HEK293 (cell line): ENCODE results near the gene GUCY2D.

Experiments
- CTCF ChIA-PET: fragments of 350-600 bp; formaldehyde crosslinking; extraction: SDS; loops from one replicate; lab custom pipeline; 2021; ENCODE audit warnings: antibody characterized with exemption; lab: Yijun Ruan, JAX
- POLR2A ChIA-PET: fragments of 300-600 bp; formaldehyde crosslinking; extraction: SDS; loops from one replicate; lab custom pipeline; 2020; ENCODE audit warnings: antibody characterized with exemption, inconsistent platforms; lab: Yijun Ruan, JAX
- H3K27ac ChIP-seq: fragments of 200-500 bp; sonication (Bioruptor generic); 2 replicates; pipeline ENCODE4 v1.5.1; 2014; ENCODE audit warnings: low read depth, low read length, control low read depth, inconsistent platforms; ENCODE audit errors: extremely low read depth
- H3K36me3 ChIP-seq, 2 experiments: fragments of 200-500 bp in 1 of 2; sonication (Bioruptor generic) in 1 of 2; 1 replicate in 1 of 2; 2 replicates in 1 of 2; pipeline ENCODE4 v1.5.1; 2014 to 2017; ENCODE audit warnings: inconsistent platforms in 2 of 2, low read length in 2 of 2; ENCODE audit not compliant: control insufficient read depth in 2 of 2, insufficient read depth in 1 of 2
- H3K4me1 ChIP-seq: fragments of 200-500 bp; sonication (Bioruptor generic); 2 replicates; pipeline ENCODE4 v1.5.1; 2014; ENCODE audit warnings: mild to moderate bottlenecking, low read length, inconsistent platforms; ENCODE audit not compliant: control insufficient read depth, insufficient read depth
- H3K4me3 ChIP-seq: 2 replicates; pipeline ENCODE4 v1.5.1; 2011; ENCODE audit warnings: low read depth, mild to moderate bottlenecking, control low read depth, low read length, moderate library complexity
- H3K9me3 ChIP-seq: fragments of 200-500 bp; sonication (Bioruptor generic); 2 replicates; pipeline ENCODE4 v1.5.1; 2014; ENCODE audit warnings: low read depth, low read length, inconsistent platforms; ENCODE audit not compliant: control insufficient read depth, insufficient read depth
- EGR2 ChIP-seq: fragments of 450-650 bp; formaldehyde crosslinking; IDR thresholded peaks from 2 replicates; pipeline ENCODE4 v1.5.1; 2016; ENCODE audit warnings: low read depth, missing biosample characterization, missing genetic modification characterization
- ELK4 ChIP-seq: IDR thresholded peaks from 2 replicates; pipeline ENCODE4 v1.6.1; 2011; ENCODE audit warnings: mild to moderate bottlenecking, low read depth, low read length, borderline replicate concordance
- HOXA7 ChIP-seq: sonication (generic); formaldehyde crosslinking; IDR thresholded peaks from 2 replicates; pipeline ENCODE4 v1.8.1; 2022; ENCODE audit warnings: missing genetic modification reagents, borderline replicate concordance
- HOXC10 ChIP-seq: sonication (generic); formaldehyde crosslinking; IDR thresholded peaks from 2 replicates; pipeline ENCODE4 v1.8.1; 2023; ENCODE audit warnings: mild to moderate bottlenecking, missing genetic modification reagents
- KLF9 ChIP-seq: fragments of 450-650 bp; formaldehyde crosslinking; IDR thresholded peaks from 2 replicates; pipeline ENCODE4 v1.5.1; 2016; ENCODE audit warnings: missing biosample characterization, missing genetic modification characterization, low read depth
- REPIN1 ChIP-seq: fragments of 450-650 bp; formaldehyde crosslinking; IDR thresholded peaks from 2 replicates; pipeline ENCODE4 v1.5.1; 2017; ENCODE audit warnings: missing biosample characterization, missing genetic modification characterization, low read depth
- YY2 ChIP-seq: fragments of 450-650 bp; formaldehyde crosslinking; IDR thresholded peaks from 2 replicates; pipeline ENCODE4 v1.5.1; 2016; ENCODE audit warnings: missing biosample characterization, missing genetic modification characterization
- ZBTB8A ChIP-seq: fragments of 450-650 bp; formaldehyde crosslinking; IDR thresholded peaks from 2 replicates; pipeline ENCODE4 v1.5.1; 2016; ENCODE audit warnings: missing biosample characterization, missing genetic modification characterization
- ZFP3 ChIP-seq: fragments of 450-650 bp; formaldehyde crosslinking; IDR thresholded peaks from 2 replicates; pipeline ENCODE4 v1.5.1; 2016; ENCODE audit warnings: low read depth, missing biosample characterization, missing genetic modification characterization
- ZNF19 ChIP-seq: fragments of 450-650 bp; formaldehyde crosslinking; IDR thresholded peaks from 2 replicates; pipeline ENCODE4; 2016; ENCODE audit warnings: missing biosample characterization, missing genetic modification characterization, low read depth
- ZNF266 ChIP-seq: fragments of 450-650 bp; formaldehyde crosslinking; IDR thresholded peaks from 2 replicates; pipeline ENCODE4 v1.5.1; 2016; ENCODE audit warnings: missing biosample characterization, missing genetic modification characterization, low read depth
- ZNF335 ChIP-seq: fragments of 450-650 bp; formaldehyde crosslinking; conservative IDR thresholded peaks from 2 replicates; pipeline ENCODE4 v1.5.1; 2016; ENCODE audit warnings: missing biosample characterization, missing genetic modification characterization
- ZNF37A ChIP-seq: fragments of 450-650 bp; IDR thresholded peaks from 2 replicates; pipeline ENCODE4 v1.5.1; 2018; ENCODE audit warnings: missing biosample characterization, missing genetic modification characterization
- ZNF391 ChIP-seq: fragments of 450-650 bp; formaldehyde crosslinking; IDR thresholded peaks from 2 replicates; pipeline ENCODE4 v1.5.1; 2016; ENCODE audit warnings: low read depth, missing biosample characterization, missing genetic modification characterization, borderline replicate concordance
- ZNF514 ChIP-seq: fragments of 450-650 bp; formaldehyde crosslinking; IDR thresholded peaks from 2 replicates; pipeline ENCODE4 v1.5.1; 2016; ENCODE audit warnings: missing biosample characterization, missing genetic modification characterization
- ZNF518A ChIP-seq: fragments of 450-650 bp; formaldehyde crosslinking; conservative IDR thresholded peaks from 2 replicates; pipeline ENCODE4 v1.5.1; 2016; ENCODE audit warnings: low read depth, missing biosample characterization, missing genetic modification characterization
- ZNF521 ChIP-seq: fragments of 450-650 bp; formaldehyde crosslinking; IDR thresholded peaks from 2 replicates; pipeline ENCODE4 v1.5.1; 2017; ENCODE audit warnings: missing biosample characterization, mild to moderate bottlenecking, missing genetic modification characterization
- ZNF585B ChIP-seq: fragments of 450-650 bp; formaldehyde crosslinking; IDR thresholded peaks from 2 replicates; pipeline ENCODE4 v1.5.1; 2016; ENCODE audit warnings: missing biosample characterization, missing genetic modification characterization
- ZNF654 ChIP-seq: fragments of 450-650 bp; formaldehyde crosslinking; IDR thresholded peaks from 2 replicates; pipeline ENCODE4 v1.5.1; 2016; ENCODE audit warnings: low read depth, missing biosample characterization, missing genetic modification characterization
- ZNF670 ChIP-seq: fragments of 450-650 bp; formaldehyde crosslinking; IDR thresholded peaks from 2 replicates; pipeline ENCODE4 v1.5.1; 2016; ENCODE audit warnings: missing biosample characterization, missing genetic modification characterization, low read depth
- ZNF692 ChIP-seq: fragments of 450-650 bp; formaldehyde crosslinking; IDR thresholded peaks from 2 replicates; pipeline ENCODE4 v1.5.1; 2016; ENCODE audit warnings: missing biosample characterization, missing genetic modification characterization
- ZNF76 ChIP-seq: fragments of 450-650 bp; formaldehyde crosslinking; IDR thresholded peaks from 2 replicates; pipeline ENCODE4; 2016; ENCODE audit warnings: low read depth, missing biosample characterization, missing genetic modification characterization, borderline replicate concordance
- ZNF837 ChIP-seq: fragments of 450-650 bp; formaldehyde crosslinking; IDR thresholded peaks from 2 replicates; pipeline ENCODE4 v1.5.1; 2016; ENCODE audit warnings: missing biosample characterization, missing genetic modification characterization

Gene GUCY2D

GRCh38 chr17:8041249-8041928 is 39.0 kb downstream of the GUCY2D start (continued):
- TF ChIP-seq ZNF266 (tag by site-specific recombination) (no peak), ZNF585B (tag by site-specific recombination) (peak; percentile 71), ZFP3 (tag by site-specific recombination) (no peak), ZNF670 (no peak), ELK4 (no peak), ZNF654 (peak; percentile 71), ZNF518A (tag by site-specific recombination) (no peak), ZNF521 (tag by site-specific recombination) (no peak), HOXC10 (CRISPR knock-in tag) (no peak), ZNF391 (tag by site-specific recombination) (peak; percentile 43; the same call in 1 of the 2 replicates), EGR2 (tag by site-specific recombination) (no peak)
- TF ChIP-seq, all 188 proteins: peak for 5

- Histone ChIP-seq H3K27ac (no peak overlapping the region), H3K4me3 (no peak overlapping the region), H3K9me3 (no peaks in the 10 kb centered on the region), H3K4me1 (no peaks in the 10 kb centered on the region), H3K36me3 (no peaks in the 10 kb centered on the region; a peak in 1 of 3 replicates)
- ChIA-PET POLR2A (interaction anchor here (0.6 to 1.6 kb wide), 3 partner anchors 11 to 126 kb away, joined by 3 to 10 read pairs (median 9); partner anchors contain the start of gene RNF227), CTCF (interaction anchor here (0.5 to 4.6 kb wide), 58 partner anchors 8 to 569 kb away, joined by 3 to 134 read pairs (median 6); partner anchors contain the start of genes CHD3, NAA38 and RNF227)
- peak; percentile 58; the same call in 1 of the 2 replicates for TF ChIP-seq YY2 (tag by site-specific recombination)
- TF ChIP-seq HOXA7 (CRISPR knock-in tag) = no peak
Observed at GRCh38 chr17:8041979-8042378, 39.6 kb downstream of the GUCY2D start.

GRCh38 chr17:8044819-8045810 is 42.7 kb downstream of the GUCY2D start:
- ChIA-PET CTCF (interaction anchor here (0.5 to 3.3 kb wide), 7 partner anchors 12 to 541 kb away, joined by 3 to 18 read pairs (median 3); no protein-coding TSS in a partner anchor), POLR2A (interaction anchor here (0.6 kb wide), 1 partner anchor 157 kb away, joined by 3 read pairs; no protein-coding TSS in a partner anchor)
- TF ChIP-seq ZNF692 (tag by site-specific recombination) = no peak
- TF ChIP-seq ZNF335 (tag by site-specific recombination) = no peak
- TF ChIP-seq ZBTB8A (tag by site-specific recombination) = no peak
- no peak for TF ChIP-seq ZNF37A
- TF ChIP-seq ZNF19 (tag by site-specific recombination) = no peak
- no peak for TF ChIP-seq ZNF76 (tag by site-specific recombination)
- no peak for TF ChIP-seq ZNF514 (tag by site-specific recombination)
- TF ChIP-seq KLF9 (tag by site-specific recombination) = no peak
- TF ChIP-seq REPIN1 (tag by site-specific recombination) = no peak
- no peak for TF ChIP-seq ZNF837

More at GRCh38 chr17:8044819-8045810, 42.7 kb downstream of the GUCY2D start:
- no peak overlapping the region for H3K27ac ChIP-seq
- H3K4me3 ChIP-seq = no peak overlapping the region
- no peaks in the 10 kb centered on the region for H3K36me3 ChIP-seq
- H3K4me1 ChIP-seq = no peaks in the 10 kb centered on the region
- H3K9me3 ChIP-seq = no peaks in the 10 kb centered on the region
